Thoracic aorta (tissue), 2 donors: Measurements from ENCODE around the gene ELMO2. TPM values are rescaled to one million over a fixed set of nuclear protein-coding genes. Genes with fewer than 3 reads are reported as not detected.

Experiments used
- ATAC-seq: fragments of 150-250 bp; one replicate; pipeline ENCODE4 v1.8.0; 2017; ENCODE audit warnings: low read depth; ENCODE audit not compliant: insufficient number of reproducible peaks, low FRiP score
- DNase-seq: peaks from one replicate; pipeline ENCODE4 v3.0.0-alpha.2; 2020; ENCODE audit warnings: low spot score
- H3K27ac ChIP-seq, 2 donors: fragments of 200-600 bp; sonication (generic); 1 replicate in 1 of 2; 2 replicates in 1 of 2; pipeline ENCODE4 v1.5.1; 2016; ENCODE audit warnings: mild to moderate bottlenecking in 2 of 2, moderate library complexity in 2 of 2
- H3K27me3 ChIP-seq: fragments of 200-600 bp; sonication (generic); replicated peaks from 2 replicates; pipeline ENCODE4 v1.6.0; 2016; ENCODE audit warnings: mild to moderate bottlenecking; ENCODE audit not compliant: insufficient read depth
- H3K36me3 ChIP-seq: fragments of 200-600 bp; sonication (generic); one replicate; pipeline ENCODE4 v1.5.1; 2016
- H3K4me1 ChIP-seq, 2 donors: fragments of 200-600 bp; sonication (generic); 1 replicate in 1 of 2; 2 replicates in 1 of 2; pipeline versions ENCODE4 v1.5.1 to v1.6.0; 2016; ENCODE audit warnings: low read depth in 2 of 2, mild to moderate bottlenecking in 1 of 2; ENCODE audit not compliant: control insufficient read depth in 1 of 2
- H3K4me3 ChIP-seq: fragments of 200-600 bp; sonication (generic); 2 replicates; pipeline ENCODE4 v1.5.1; 2016; ENCODE audit warnings: mild to moderate bottlenecking
- H3K9me3 ChIP-seq: fragments of 200-600 bp; sonication (generic); 2 replicates; pipeline ENCODE4 v1.5.1; 2016
- CTCF ChIP-seq: fragments of 200-600 bp; sonication (generic); IDR thresholded peaks from one replicate; pipeline ENCODE4 v1.5.1; 2019; ENCODE audit warnings: antibody characterized with exemption
- total RNA-seq, 2 donors: library from RNA; depleted of rRNA; stranded (reverse); fragments of >200 nt; gene quantifications; one replicate each; pipeline versions ENCODE4 v1.1.0 to v1.2.3, GENCODE V29; 2016

ELMO2 gene
- total RNA-seq, 2 donors from 2014 or later = 50.1 to 55.2 TPM

- peaks cover 17% of the 10 kb centered on the region for H3K36me3 ChIP-seq
- TF ChIP-seq CTCF = no peak
- ATAC-seq = no peak
- no peak overlapping the region for H3K4me3 ChIP-seq
- peaks cover 11 to 24% of the 10 kb centered on the region in 2 donors for H3K4me1 ChIP-seq
- no peak for DNase-seq
- no peaks in the 10 kb centered on the region for H3K27me3 ChIP-seq
- H3K27ac ChIP-seq = no peak overlapping the region
- no peaks in the 10 kb centered on the region for H3K9me3 ChIP-seq
These were observed 54.0 kb downstream of the ELMO2 start for GRCh38 chr20:46352370-46352938.

- Histone ChIP-seq H3K9me3 (no peaks in the 10 kb centered on the region), H3K36me3 (peaks cover 17% of the 10 kb centered on the region), H3K27ac (no peak overlapping the region), H3K4me1 (peaks cover 3 to 14% of the 10 kb centered on the region in 2 donors), H3K4me3 (no peak overlapping the region), H3K27me3 (no peaks in the 10 kb centered on the region)
- no peak for ATAC-seq
- TF ChIP-seq CTCF = no peak
- DNase-seq = no peak
These were observed 54.9 kb downstream of the ELMO2 start for GRCh38 chr20:46351357-46352058.

- H3K9me3 ChIP-seq = no peaks in the 10 kb centered on the region
- no peak overlapping the region for H3K27ac ChIP-seq
- no peak overlapping the region for H3K4me3 ChIP-seq
- no peak for DNase-seq
- no peaks in the 10 kb centered on the region for H3K27me3 ChIP-seq
- H3K4me1 ChIP-seq = peaks cover 0 to 8% of the 10 kb centered on the region in 2 donors
- no peak for TF ChIP-seq CTCF
- peaks cover 17% of the 10 kb centered on the region for H3K36me3 ChIP-seq
- no peak for ATAC-seq
These were observed 55.5 kb downstream of the ELMO2 start for GRCh38 chr20:46350986-46351267.

GRCh38 chr20:46350201-46350985, 56.0 kb downstream of the ELMO2 start:
- peaks cover 0 to 8% of the 10 kb centered on the region in 2 donors for H3K4me1 ChIP-seq
- no peak overlapping the region for H3K4me3 ChIP-seq
- peaks cover 17% of the 10 kb centered on the region for H3K36me3 ChIP-seq
- ATAC-seq = no peak
- no peaks in the 10 kb centered on the region for H3K27me3 ChIP-seq
- no peaks in the 10 kb centered on the region for H3K9me3 ChIP-seq
- H3K27ac ChIP-seq = no peak overlapping the region
- no peak for DNase-seq
- no peak for TF ChIP-seq CTCF

- TF ChIP-seq CTCF = no peak
- ATAC-seq (no peak), DNase-seq (no peak)
- Histone ChIP-seq H3K4me1 (peaks cover 0 to 8% of the 10 kb centered on the region in 2 donors), H3K27me3 (no peaks in the 10 kb centered on the region), H3K36me3 (peaks cover 17% of the 10 kb centered on the region), H3K27ac (no peak overlapping the region), H3K4me3 (no peak overlapping the region), H3K9me3 (no peaks in the 10 kb centered on the region)
These were observed 56.7 kb downstream of the ELMO2 start for GRCh38 chr20:46349742-46350056.
